HG02840 (cell line): ENCODE results near the gene SHH.

Experiments used
- ATAC-seq: cut with Tn5 transposase; IDR thresholded peaks from one replicate; pipeline ENCODE4 v1.9.1; 2021; ENCODE audit warnings: mild to moderate bottlenecking, moderate library complexity, moderate number of reproducible peaks; ENCODE audit not compliant: unreplicated experiment, low FRiP score

Gene SHH

DNA sequence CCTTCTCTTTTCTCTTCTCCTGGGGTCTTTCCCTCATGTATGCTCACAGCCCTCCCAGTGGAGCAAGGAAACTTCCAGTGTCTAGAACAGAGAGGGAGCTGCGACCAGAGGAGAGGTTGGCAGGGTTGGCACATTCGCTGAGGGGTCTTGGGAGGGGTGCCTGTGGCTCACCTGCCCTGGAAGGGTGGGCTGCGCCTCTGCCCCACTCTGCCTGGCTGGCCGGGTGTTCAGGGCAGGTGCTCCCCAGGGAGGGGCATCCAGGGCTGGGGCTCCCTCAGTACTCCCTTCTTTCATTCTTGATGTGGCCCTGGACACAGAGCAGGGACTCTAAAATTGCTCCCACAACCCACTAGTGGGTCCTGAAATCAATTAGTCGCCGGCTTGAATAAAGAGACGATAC, 16.9 kb downstream of the SHH start:
- no peak for ATAC-seq

GRCh38 chr7:155794196-155794595, 18.1 kb downstream of the SHH start:
- ATAC-seq, result no peak

DNA sequence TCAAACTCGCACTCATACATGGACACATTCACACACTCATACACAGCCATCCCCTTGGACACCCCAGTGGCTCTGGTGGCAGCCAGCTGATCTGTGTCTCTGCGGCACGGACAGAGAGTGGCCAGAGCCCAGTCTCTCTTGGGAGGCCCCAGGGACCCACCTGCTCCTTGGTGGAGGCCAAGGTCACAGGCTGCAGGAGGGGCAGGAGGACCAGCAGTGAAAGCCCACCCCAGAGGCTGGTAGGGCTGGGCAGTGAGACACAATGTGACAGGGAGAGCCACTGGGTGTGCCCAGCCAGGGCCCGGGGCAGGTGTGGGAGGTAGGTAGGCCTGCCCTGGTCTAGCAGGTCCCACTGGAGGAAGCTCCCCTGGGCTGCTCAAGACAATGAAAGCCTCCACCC, 18.5 kb downstream of the SHH start:
- ATAC-seq, result no peak

- no peak for ATAC-seq
These were observed 19.2 kb downstream of the SHH start for GRCh38 chr7:155792999-155793560.

GRCh38 chr7:155792315-155792960, 19.8 kb downstream of the SHH start:
- ATAC-seq, result no peak

GRCh38 chr7:155791836-155792235, 20.4 kb downstream of the SHH start:
- ATAC-seq, result no peak

GRCh38 chr7:155791214-155791737, 21.0 kb downstream of the SHH start:
- no peak for ATAC-seq

- ATAC-seq, result no peak
These were observed 21.6 kb downstream of the SHH start for GRCh38 chr7:155790666-155791065.

DNA sequence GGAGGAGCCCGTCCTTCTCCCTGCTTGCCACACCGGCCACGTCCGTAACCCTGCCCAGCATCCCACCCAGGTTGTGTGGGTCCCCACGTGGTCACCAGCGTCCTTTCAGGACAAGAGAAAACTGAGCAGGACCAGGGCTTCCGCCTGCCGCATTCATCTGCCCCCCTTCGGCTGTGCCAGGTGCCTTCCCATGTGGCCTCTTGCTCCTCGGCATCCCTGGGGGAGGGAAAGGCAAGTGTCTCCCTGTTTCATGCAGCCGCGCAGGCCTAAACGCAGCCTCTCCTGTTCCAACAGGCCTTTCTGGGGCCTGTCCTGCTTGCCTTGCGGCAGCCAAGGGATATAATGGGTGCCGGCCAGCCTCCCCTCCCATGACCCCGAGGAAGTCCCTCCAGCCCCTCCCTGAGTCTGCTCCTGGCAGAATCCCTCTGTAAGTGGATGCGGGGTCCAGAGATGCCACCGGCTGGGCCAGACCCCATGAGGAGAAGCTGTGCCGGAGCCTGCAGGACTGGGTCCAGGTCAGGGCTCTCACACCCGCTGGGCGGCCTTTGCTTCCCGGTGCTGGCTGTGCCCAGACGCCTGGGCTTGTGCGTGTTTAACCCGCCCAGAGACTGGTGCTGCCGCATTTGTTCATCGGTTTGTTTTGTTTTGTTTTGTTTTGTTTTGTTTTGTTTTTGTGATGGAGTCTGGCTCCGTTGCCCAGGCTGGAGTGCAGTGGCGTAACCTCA, 23.1 kb downstream of the SHH start:
- ATAC-seq, result no peak

- no peak for ATAC-seq
These were observed 23.7 kb downstream of the SHH start for GRCh38 chr7:155788616-155789000.

- no peak for ATAC-seq
These were observed 25.0 kb downstream of the SHH start for GRCh38 chr7:155787171-155787851.

DNA sequence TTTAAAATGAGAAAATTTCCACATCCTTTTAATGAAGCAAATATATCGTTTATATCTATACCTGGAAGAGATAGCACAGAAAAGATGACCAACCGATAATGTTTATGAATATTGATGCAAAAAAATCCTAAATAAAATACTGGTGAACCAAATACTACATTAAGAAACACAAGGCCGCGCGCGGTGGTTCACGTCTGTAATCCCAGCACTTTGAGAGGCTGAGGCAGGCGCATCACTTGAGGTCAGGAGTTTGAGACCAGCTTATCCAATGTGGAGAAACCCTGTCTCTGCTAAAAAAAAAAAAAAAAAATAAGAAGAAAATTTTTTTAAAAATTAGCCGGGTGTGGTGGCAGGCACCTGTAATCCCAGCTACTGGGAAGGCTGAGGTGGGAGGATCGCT, 25.8 kb downstream of the SHH start:
- ATAC-seq, result no peak

- ATAC-seq, result no peak
These were observed 26.7 kb downstream of the SHH start for GRCh38 chr7:155785536-155785935.

DNA sequence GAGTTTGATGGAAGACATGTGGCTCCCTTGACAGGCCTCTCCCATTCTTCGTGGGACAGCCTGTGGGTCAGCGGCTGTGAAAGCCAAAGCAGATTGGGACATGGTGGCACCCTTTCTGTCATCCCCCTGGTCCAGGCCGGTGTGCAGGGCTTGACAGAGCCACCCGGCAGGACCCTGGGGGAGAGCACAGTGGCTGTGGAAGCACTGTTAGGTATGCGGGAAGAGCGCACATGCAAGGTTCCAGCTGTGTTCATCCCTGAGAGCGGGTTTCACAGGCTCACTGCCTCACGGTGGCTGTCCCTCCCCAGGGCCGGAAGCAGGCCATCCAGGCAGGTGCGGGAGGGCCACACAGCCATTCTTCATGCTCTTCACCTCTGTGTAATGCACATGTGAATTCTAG, 29.8 kb downstream of the SHH start:
- no peak for ATAC-seq

- no peak for ATAC-seq
These were observed 30.8 kb downstream of the SHH start for GRCh38 chr7:155781433-155781832.

- no peak for ATAC-seq
These were observed 31.4 kb downstream of the SHH start for GRCh38 chr7:155780884-155781283.

DNA sequence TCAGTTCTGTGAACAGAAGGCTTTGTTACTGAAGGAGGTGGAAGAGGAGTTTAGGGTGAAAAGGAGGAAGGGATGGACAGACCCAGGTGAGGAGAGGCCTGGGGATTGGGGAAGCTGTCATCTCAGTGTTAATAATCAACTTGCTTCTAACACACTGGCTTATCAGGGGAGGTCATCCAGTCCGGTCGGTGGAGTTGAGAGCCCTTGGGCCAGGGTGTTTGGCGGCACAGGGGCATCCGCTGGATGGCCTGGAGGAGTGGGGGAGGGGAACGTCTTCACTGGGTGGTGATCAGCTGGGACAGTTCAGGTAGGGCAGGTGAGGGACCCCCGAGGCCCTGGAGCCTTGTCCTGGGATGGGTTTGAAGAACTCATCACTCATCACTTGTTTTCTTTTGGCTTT, 33.9 kb downstream of the SHH start:
- ATAC-seq, result no peak

- no peak for ATAC-seq
These were observed 35.7 kb downstream of the SHH start for GRCh38 chr7:155776606-155777005.

DNA sequence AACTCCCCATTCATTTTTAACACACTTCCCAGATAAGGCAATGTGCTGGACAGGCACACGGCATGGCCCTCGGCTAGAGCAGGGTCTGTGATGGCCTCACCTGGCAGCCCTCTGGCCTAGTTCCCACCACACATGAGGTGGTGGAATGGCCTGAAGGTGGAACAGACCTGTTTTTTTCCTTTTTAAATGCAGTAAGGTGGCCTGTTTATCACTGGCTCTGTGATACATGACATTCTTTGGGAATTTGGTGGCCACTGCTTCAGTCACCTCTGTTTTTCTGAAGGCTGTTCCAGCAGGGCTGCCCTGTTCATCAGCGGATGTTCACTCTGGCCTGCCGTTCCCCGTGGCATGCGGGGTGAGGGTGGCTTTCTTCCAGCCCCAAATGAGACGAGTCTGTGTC, 36.6 kb downstream of the SHH start:
- ATAC-seq, result no peak

- ATAC-seq, result no peak
These were observed 37.3 kb downstream of the SHH start for GRCh38 chr7:155774947-155775346.

- no peak for ATAC-seq
These were observed 38.7 kb downstream of the SHH start for GRCh38 chr7:155773531-155773930.
